ENCODE measurements around the gene SUPT4H1. TPM values are rescaled to one million over a fixed set of nuclear protein-coding genes. Genes with fewer than 3 reads are reported as not detected.

SUPT4H1 gene
- total and polyA plus RNA-seq, 2 experiments from 2014 or later, result 82.2 to 83.7 TPM

DNA sequence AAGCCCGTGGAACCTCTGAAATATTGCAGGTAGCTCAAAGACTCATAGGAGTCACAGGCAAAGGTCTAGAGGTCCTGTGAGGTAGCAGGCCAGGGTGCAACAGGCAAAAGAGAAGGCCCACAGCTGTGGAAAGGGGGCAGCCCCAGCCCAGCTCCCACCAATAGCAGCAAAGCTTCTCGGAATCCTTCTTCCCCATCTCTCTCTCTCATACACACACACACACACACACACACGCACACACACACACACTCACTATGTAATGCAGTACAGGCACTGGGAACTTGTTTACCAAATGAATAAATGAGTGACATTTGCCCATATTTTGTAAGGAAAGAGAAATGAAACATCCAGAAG is 16.8 kb upstream of the SUPT4H1 start:
- no peak for ATAC-seq
- H3K36me3 ChIP-seq (ENCODE audit: insufficient read depth), result no peaks in the 10 kb centered on the region
- no peaks in the 10 kb centered on the region for H4K20me1 ChIP-seq (replicated peaks; ENCODE audit: insufficient read depth)
- Mint-ChIP-seq H3K27ac (no peak overlapping the region), H3K36me3 (ENCODE audit: low read depth) (no peaks in the 10 kb centered on the region), H3K9me3 (no peaks in the 10 kb centered on the region), H3K4me1 (peaks cover 6% of the 10 kb centered on the region), H3K27me3 (ENCODE audit: insufficient read depth, low read depth, poor library complexity) (peaks cover 19% of the 10 kb centered on the region), H3K4me3 (no peak overlapping the region)
- TF ChIP-seq EZH2phosphoT487 (IDR thresholded peaks at IDR 0.05; ENCODE audit: unreplicated experiment) (no peak), ZNF331 (CRISPR knock-in tag; IDR thresholded peaks at IDR 0.05; ENCODE audit: low read depth) (no peak), EZH2 (IDR thresholded peaks at IDR 0.05; ENCODE audit: low read depth, unreplicated experiment) (no peak), CREB1 (CRISPR knock-in tag; IDR thresholded peaks at IDR 0.05; ENCODE audit: low read depth) (no peak), NANOG (IDR thresholded peaks at IDR 0.05; ENCODE audit: borderline replicate concordance) (no peak), ZNF114 (CRISPR knock-in tag; IDR thresholded peaks at IDR 0.05) (no peak), POLR2AphosphoS5 (IDR thresholded peaks at IDR 0.05; ENCODE audit: low read depth) (no peak), JUNB (IDR thresholded peaks at IDR 0.05; ENCODE audit: unreplicated experiment) (no peak), STAT1 (IDR thresholded peaks at IDR 0.05; ENCODE audit: unreplicated experiment) (no peak)
- TF ChIP-seq, protein P1, sequence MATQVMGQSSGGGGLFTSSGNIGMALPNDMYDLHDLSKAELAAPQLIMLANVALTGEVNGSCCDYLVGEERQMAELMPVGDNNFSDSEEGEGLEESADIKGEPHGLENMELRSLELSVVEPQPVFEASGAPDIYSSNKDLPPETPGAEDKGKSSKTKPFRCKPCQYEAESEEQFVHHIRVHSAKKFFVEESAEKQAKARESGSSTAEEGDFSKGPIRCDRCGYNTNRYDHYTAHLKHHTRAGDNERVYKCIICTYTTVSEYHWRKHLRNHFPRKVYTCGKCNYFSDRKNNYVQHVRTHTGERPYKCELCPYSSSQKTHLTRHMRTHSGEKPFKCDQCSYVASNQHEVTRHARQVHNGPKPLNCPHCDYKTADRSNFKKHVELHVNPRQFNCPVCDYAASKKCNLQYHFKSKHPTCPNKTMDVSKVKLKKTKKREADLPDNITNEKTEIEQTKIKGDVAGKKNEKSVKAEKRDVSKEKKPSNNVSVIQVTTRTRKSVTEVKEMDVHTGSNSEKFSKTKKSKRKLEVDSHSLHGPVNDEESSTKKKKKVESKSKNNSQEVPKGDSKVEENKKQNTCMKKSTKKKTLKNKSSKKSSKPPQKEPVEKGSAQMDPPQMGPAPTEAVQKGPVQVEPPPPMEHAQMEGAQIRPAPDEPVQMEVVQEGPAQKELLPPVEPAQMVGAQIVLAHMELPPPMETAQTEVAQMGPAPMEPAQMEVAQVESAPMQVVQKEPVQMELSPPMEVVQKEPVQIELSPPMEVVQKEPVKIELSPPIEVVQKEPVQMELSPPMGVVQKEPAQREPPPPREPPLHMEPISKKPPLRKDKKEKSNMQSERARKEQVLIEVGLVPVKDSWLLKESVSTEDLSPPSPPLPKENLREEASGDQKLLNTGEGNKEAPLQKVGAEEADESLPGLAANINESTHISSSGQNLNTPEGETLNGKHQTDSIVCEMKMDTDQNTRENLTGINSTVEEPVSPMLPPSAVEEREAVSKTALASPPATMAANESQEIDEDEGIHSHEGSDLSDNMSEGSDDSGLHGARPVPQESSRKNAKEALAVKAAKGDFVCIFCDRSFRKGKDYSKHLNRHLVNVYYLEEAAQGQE (IDR thresholded peaks at IDR 0.05; ENCODE audit: unreplicated experiment), result no peak
- TF ChIP-seq, protein P2, sequence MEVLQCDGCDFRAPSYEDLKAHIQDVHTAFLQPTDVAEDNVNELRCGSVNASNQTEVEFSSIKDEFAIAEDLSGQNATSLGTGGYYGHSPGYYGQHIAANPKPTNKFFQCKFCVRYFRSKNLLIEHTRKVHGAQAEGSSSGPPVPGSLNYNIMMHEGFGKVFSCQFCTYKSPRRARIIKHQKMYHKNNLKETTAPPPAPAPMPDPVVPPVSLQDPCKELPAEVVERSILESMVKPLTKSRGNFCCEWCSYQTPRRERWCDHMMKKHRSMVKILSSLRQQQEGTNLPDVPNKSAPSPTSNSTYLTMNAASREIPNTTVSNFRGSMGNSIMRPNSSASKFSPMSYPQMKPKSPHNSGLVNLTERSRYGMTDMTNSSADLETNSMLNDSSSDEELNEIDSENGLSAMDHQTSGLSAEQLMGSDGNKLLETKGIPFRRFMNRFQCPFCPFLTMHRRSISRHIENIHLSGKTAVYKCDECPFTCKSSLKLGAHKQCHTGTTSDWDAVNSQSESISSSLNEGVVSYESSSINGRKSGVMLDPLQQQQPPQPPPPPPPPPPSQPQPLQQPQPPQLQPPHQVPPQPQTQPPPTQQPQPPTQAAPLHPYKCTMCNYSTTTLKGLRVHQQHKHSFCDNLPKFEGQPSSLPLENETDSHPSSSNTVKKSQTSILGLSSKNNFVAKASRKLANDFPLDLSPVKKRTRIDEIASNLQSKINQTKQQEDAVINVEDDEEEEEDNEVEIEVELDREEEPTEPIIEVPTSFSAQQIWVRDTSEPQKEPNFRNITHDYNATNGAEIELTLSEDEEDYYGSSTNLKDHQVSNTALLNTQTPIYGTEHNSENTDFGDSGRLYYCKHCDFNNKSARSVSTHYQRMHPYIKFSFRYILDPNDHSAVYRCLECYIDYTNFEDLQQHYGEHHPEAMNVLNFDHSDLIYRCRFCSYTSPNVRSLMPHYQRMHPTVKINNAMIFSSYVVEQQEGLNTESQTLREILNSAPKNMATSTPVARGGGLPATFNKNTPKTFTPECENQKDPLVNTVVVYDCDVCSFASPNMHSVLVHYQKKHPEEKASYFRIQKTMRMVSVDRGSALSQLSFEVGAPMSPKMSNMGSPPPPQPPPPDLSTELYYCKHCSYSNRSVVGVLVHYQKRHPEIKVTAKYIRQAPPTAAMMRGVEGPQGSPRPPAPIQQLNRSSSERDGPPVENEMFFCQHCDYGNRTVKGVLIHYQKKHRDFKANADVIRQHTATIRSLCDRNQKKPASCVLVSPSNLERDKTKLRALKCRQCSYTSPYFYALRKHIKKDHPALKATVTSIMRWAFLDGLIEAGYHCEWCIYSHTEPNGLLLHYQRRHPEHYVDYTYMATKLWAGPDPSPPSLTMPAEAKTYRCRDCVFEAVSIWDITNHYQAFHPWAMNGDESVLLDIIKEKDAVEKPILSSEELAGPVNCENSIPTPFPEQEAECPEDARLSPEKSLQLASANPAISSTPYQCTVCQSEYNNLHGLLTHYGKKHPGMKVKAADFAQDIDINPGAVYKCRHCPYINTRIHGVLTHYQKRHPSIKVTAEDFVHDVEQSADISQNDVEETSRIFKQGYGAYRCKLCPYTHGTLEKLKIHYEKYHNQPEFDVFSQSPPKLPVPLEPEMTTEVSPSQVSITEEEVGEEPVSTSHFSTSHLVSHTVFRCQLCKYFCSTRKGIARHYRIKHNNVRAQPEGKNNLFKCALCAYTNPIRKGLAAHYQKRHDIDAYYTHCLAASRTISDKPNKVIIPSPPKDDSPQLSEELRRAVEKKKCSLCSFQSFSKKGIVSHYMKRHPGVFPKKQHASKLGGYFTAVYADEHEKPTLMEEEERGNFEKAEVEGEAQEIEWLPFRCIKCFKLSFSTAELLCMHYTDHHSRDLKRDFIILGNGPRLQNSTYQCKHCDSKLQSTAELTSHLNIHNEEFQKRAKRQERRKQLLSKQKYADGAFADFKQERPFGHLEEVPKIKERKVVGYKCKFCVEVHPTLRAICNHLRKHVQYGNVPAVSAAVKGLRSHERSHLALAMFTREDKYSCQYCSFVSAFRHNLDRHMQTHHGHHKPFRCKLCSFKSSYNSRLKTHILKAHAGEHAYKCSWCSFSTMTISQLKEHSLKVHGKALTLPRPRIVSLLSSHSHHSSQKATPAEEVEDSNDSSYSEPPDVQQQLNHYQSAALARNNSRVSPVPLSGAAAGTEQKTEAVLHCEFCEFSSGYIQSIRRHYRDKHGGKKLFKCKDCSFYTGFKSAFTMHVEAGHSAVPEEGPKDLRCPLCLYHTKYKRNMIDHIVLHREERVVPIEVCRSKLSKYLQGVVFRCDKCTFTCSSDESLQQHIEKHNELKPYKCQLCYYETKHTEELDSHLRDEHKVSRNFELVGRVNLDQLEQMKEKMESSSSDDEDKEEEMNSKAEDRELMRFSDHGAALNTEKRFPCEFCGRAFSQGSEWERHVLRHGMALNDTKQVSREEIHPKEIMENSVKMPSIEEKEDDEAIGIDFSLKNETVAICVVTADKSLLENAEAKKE (CRISPR knock-in tag; IDR thresholded peaks at IDR 0.05), result no peak
- TF ChIP-seq, protein P3, sequence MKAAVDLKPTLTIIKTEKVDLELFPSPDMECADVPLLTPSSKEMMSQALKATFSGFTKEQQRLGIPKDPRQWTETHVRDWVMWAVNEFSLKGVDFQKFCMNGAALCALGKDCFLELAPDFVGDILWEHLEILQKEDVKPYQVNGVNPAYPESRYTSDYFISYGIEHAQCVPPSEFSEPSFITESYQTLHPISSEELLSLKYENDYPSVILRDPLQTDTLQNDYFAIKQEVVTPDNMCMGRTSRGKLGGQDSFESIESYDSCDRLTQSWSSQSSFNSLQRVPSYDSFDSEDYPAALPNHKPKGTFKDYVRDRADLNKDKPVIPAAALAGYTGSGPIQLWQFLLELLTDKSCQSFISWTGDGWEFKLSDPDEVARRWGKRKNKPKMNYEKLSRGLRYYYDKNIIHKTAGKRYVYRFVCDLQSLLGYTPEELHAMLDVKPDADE (IDR thresholded peaks at IDR 0.05), result no peak
- TF ChIP-seq, protein P4, sequence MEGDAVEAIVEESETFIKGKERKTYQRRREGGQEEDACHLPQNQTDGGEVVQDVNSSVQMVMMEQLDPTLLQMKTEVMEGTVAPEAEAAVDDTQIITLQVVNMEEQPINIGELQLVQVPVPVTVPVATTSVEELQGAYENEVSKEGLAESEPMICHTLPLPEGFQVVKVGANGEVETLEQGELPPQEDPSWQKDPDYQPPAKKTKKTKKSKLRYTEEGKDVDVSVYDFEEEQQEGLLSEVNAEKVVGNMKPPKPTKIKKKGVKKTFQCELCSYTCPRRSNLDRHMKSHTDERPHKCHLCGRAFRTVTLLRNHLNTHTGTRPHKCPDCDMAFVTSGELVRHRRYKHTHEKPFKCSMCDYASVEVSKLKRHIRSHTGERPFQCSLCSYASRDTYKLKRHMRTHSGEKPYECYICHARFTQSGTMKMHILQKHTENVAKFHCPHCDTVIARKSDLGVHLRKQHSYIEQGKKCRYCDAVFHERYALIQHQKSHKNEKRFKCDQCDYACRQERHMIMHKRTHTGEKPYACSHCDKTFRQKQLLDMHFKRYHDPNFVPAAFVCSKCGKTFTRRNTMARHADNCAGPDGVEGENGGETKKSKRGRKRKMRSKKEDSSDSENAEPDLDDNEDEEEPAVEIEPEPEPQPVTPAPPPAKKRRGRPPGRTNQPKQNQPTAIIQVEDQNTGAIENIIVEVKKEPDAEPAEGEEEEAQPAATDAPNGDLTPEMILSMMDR (conservative IDR thresholded peaks at IDR 0.05; ENCODE audit: low read depth in 2 of 2), result no peak
- no peak overlapping the region for H3K4me2 ChIP-seq
- H3K4me3 ChIP-seq, result no peak overlapping the region
- H3K27ac ChIP-seq (ENCODE audit: low read depth), result no peak overlapping the region
- H2AFZ ChIP-seq, result no peak overlapping the region
- no peak for DNase-seq (ENCODE audit: low spot score)
- no peaks in the 10 kb centered on the region for H3K27me3 ChIP-seq (ENCODE audit: insufficient read depth)
- no peaks in the 10 kb centered on the region for H3K9me2 ChIP-seq (ENCODE audit: insufficient read depth)
- H3K79me2 ChIP-seq (replicated peaks; ENCODE audit: insufficient read depth), result no peaks in the 10 kb centered on the region
- H3F3A ChIP-seq (replicated peaks; ENCODE audit: low read depth), result no peaks in the 10 kb centered on the region
- H3K4me1 ChIP-seq (ENCODE audit: insufficient read depth), result no peaks in the 10 kb centered on the region
